Cardiac fibroblast (primary cell): ENCODE measurements around the gene JDP2.

Source experiments
- DNase-seq, 2 donors: peaks; one replicate each; pipeline versions ENCODE4 v3.0.0 to v3.0.0-alpha.2; 2010; ENCODE audit warnings: low read depth in 2 of 2
- H3K4me3 ChIP-seq, 2 donors: replicated peaks in 1 of 2; 1 replicate in 1 of 2; 2 replicates in 1 of 2; pipeline ENCODE4 v1.5.1; 2011; ENCODE audit warnings: low read depth in 2 of 2, low read length in 2 of 2, mild to moderate bottlenecking in 2 of 2, moderate library complexity in 1 of 2
- TF ChIP-seq, protein P1 (sequence below): IDR thresholded peaks from one replicate; pipeline ENCODE4 v1.5.1; 2011; ENCODE audit warnings: low read depth, mild to moderate bottlenecking, low read length, inconsistent platforms

The JDP2 gene

DNA sequence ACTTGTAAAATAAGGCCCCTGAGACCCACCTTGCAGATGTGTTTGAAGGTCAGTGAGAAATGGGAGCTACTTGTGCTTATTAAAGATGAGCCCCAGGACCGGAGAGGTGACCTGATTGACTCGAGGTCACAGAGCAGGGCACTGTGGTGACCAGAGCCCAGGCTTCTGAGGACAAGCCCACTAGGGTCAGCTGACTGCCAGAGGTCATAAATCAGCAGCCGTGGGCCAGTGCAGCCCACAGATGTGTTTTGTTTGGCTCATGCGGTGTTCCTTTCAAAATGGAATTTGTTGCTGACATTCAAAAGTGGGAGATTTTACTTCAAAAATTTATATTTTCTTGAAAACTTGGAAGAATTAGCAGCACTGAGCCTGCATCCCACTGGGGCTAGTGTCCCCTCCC is 24.5 kb downstream of the JDP2 start:
- no peak overlapping the region for H3K4me3 ChIP-seq
- TF ChIP-seq, protein P1, sequence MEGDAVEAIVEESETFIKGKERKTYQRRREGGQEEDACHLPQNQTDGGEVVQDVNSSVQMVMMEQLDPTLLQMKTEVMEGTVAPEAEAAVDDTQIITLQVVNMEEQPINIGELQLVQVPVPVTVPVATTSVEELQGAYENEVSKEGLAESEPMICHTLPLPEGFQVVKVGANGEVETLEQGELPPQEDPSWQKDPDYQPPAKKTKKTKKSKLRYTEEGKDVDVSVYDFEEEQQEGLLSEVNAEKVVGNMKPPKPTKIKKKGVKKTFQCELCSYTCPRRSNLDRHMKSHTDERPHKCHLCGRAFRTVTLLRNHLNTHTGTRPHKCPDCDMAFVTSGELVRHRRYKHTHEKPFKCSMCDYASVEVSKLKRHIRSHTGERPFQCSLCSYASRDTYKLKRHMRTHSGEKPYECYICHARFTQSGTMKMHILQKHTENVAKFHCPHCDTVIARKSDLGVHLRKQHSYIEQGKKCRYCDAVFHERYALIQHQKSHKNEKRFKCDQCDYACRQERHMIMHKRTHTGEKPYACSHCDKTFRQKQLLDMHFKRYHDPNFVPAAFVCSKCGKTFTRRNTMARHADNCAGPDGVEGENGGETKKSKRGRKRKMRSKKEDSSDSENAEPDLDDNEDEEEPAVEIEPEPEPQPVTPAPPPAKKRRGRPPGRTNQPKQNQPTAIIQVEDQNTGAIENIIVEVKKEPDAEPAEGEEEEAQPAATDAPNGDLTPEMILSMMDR, result no peak
- DNase-seq, result peak; percentile 11 to 32

DNA sequence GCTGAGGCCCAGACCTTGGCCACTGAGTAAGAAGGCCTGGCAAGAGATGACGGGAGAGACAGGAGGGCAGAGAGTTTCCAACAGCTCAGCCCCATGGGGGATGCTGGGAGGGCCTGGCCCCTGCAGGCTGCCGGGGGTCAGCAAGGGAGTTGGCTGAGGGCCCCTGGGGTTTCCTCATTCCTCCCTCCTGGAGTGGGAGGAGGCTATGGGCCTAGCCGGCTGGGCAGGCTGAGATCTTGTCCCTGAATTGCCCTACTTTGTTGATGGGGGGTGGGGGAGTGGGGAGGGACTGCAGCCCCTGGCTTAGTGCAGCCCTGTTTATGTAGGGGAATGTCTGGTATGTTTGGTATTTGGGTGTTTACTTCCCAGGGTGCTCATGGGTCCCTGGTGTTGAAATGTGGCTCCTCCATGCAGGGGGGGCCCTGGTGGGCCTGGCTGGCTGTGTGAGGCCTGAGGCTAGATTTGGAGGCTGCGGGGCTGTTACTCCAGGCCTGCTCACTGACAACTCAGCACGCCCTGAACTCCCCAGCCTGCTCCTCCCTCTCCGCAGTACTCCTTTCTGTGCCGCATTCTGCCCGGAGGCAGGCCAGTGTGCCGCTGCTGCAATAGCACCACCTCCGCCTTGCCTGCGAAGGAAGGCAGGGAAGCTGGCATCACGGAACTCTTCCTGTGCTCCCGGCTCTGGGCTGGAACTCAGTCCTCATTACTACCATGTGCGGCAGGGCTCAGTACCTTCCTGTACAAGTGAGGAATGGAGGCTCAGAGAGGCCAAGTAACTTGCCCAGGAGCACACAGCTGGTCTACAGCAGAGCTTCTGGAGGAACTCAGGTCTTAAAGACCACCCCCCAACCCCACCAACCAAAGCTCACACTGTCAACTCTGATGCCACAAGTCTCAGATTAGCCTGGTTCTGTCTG is 25.3 kb downstream of the JDP2 start:
- DNase-seq, result peak; percentile 77 to 97
- no peak overlapping the region for H3K4me3 ChIP-seq
- TF ChIP-seq, protein P1, result no peak

DNA sequence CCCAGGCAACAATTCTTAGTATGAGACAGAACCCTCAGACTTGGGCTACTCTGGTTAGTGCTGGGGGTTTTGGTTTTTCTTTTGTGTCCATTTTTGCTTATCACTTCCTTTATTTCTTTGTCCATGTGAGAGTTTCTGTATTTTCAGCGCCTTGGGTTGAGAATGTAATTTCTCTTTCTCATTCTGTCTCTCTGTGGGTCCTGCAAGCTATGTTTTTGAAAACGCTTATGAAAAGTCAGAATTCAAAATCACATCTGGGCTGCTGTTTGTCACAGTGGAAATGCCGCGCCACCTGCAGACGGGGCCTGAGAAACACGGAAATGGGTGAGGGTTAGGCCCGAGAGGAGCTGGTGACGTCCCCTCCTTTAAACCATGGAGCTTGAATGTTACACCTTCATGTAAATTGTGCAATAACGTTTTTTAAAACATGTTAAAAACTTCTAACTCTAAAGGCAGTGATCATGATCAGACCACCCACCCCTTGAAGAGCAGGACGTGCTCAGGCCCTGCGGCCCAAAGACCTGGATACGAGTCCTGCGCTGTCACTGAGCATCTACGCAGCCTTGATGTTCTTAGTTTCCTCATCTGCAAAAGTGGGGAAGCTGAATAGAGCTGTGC is 26.1 kb downstream of the JDP2 start:
- no peak for DNase-seq
- TF ChIP-seq, protein P1, result no peak
- H3K4me3 ChIP-seq, result no peak overlapping the region

DNA sequence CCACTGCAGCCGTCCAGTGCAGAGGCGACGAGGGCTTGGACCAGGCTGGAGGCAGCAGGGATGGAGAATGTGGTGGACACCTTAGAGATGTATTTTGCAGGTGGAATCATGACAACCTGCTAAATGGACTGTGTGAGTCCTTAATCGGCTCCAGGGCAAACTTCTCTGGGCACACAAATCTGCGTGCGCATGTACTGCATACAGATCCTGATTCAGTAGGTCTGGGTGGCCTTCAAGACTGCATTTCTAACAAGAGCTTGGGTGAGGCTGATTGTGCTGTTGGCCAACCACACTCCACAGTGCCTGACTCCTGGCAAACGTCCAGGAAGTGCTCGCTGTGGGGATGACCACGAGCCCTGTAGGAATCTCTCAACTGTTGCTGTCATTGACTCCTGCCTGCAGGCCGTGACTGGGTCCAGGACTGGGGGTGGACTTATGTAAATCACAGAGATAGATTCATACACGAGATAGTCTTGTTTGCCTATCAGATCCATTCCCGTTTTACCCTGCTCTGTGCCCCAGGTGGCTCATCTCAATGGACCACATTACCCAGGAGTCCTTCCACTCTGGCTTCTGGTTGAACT is 27.2 kb downstream of the JDP2 start:
- H3K4me3 ChIP-seq, result no peak overlapping the region
- TF ChIP-seq, protein P1, result no peak
- peak; percentile 73 to 82 for DNase-seq

DNA sequence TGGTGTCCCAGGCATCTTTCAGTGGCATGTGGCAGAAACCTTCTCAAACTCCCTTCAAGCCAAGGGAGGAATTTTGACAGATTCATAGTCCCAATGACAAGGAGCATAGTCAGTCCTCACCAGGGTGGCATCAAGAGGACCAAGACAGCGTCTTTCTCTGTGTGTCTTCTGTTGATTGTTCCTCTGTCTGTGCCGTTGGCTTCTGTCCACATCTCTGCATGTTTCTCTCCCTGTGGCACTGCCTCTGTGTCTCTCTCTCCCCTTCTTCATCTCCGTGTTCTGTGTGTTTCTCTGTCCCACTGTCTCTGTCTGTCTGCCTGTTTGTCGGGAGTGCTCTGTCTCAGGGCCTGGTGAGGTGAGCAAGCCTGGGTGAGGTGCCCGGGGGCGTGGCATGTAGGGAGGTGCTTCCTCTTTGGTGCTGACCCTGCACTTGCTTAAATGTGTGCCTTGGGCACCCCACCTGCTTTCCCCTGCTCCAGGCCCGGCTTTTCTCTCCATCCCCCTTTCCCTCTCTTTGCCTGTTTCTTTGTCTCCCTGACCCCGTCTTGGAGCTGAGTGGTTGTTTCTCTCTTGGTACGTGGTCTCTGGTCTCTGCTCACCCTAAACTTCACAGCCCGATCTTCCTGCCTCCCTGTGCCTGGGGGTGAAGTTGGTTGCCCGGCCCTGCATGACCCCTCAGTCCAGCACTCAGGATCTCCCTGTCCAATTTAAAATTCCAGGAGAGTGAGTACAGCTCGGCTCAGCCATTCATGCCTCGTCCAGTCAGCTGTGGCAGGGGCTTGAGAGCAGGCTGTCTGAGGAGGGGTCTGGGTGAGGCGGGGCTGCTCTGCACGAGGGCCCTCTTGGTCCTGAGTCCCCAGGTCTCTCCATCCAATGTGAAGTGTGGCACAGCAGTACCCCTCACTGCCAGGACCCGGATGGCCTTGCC is 28.5 kb downstream of the JDP2 start:
- TF ChIP-seq, protein P1, result no peak
- H3K4me3 ChIP-seq, result no peak overlapping the region
- DNase-seq, result no peak

DNA sequence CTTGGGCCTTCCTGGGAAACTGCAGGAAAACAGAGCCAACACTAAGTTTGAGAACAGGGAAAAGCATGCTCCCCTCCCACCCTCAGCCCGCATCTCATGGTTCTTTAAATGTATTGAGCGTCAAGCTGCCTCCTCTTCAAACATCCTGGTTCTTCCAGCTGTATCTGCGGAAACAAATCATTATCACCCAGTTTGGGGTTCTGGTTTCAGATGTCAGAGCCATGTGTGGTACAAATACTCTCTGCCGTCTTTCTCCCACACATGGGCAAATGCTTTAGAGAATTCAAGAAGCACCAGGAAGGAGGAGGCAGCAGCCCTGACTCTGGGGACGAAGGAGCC is 29.1 kb downstream of the JDP2 start:
- no peak for DNase-seq
- no peak overlapping the region for H3K4me3 ChIP-seq
- TF ChIP-seq, protein P1, result no peak
